Kidney epithelial cell (primary cell): ENCODE data around the gene FANCG. TPM values are rescaled to one million over a fixed set of nuclear protein-coding genes. Genes with fewer than 3 reads are reported as not detected.

Experiments used
- DNase-seq: peaks from one replicate; pipeline ENCODE4 v3.0.0-alpha.2; 2010; ENCODE audit warnings: low read depth
- H3K27me3 ChIP-seq: 2 replicates; pipeline ENCODE4 v1.6.0; 2011; ENCODE audit warnings: low read length; ENCODE audit not compliant: control insufficient read depth, insufficient read depth
- H3K36me3 ChIP-seq: 2 replicates; pipeline ENCODE4 v1.5.1; 2011; ENCODE audit warnings: low read length; ENCODE audit not compliant: control insufficient read depth, insufficient read depth
- H3K4me3 ChIP-seq: 2 replicates; pipeline ENCODE4 v1.5.1; 2011; ENCODE audit warnings: low read depth, mild to moderate bottlenecking, control low read depth, low read length
- total RNA-seq: library from RNA; depleted of rRNA; stranded (reverse); fragments of >200 nt; gene quantifications from 2 replicates; pipeline ENCODE4 v1.2.3, GENCODE V29; 2015
- TF ChIP-seq, protein P1 (sequence below): IDR thresholded peaks from 2 replicates; pipeline ENCODE4 v1.5.1; 2011; ENCODE audit warnings: mild to moderate bottlenecking, moderate library complexity, low read length, control low read depth, inconsistent platforms; ENCODE audit not compliant: insufficient read depth, poor library complexity, severe bottlenecking

FANCG gene
- total RNA-seq, 1 donor from 2014 or later, result 22.3 TPM

DNA sequence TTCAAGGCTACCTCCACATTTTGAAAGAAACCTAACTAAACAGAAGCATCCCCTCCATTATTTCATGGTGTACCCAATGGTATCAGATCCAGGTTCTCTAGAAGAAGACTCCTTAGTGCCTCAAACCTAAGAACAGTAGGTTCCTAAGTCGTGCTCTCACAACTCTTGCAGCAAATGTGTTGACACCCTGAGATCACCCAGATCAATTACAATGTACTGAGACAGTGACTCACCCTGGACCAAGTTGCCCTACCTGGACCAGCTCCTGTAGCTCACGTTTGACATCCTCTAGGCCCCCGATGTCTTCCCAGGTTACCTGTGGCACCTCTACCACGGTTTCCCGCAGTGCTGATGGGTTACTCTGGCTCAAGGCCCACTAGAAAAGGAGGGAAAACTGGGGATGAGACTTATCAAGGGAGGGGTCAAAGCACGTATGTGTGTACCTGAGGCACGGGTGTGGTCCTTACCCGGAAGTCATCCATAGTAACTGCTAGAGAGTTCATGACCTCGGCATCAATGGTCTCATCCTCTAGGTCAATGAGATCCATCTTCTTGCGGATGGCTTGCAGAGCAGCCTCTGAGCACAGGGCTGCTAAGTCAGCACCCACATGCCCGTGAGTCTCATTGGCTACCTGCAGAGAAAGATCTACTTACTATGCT, 19.1 kb downstream of the FANCG start:
- no peak for DNase-seq
- H3K27me3 ChIP-seq, result no peaks in the 10 kb centered on the region
- H3K4me3 ChIP-seq, result no peak overlapping the region
- peaks cover 10% of the 10 kb centered on the region for H3K36me3 ChIP-seq
- TF ChIP-seq, protein P1, sequence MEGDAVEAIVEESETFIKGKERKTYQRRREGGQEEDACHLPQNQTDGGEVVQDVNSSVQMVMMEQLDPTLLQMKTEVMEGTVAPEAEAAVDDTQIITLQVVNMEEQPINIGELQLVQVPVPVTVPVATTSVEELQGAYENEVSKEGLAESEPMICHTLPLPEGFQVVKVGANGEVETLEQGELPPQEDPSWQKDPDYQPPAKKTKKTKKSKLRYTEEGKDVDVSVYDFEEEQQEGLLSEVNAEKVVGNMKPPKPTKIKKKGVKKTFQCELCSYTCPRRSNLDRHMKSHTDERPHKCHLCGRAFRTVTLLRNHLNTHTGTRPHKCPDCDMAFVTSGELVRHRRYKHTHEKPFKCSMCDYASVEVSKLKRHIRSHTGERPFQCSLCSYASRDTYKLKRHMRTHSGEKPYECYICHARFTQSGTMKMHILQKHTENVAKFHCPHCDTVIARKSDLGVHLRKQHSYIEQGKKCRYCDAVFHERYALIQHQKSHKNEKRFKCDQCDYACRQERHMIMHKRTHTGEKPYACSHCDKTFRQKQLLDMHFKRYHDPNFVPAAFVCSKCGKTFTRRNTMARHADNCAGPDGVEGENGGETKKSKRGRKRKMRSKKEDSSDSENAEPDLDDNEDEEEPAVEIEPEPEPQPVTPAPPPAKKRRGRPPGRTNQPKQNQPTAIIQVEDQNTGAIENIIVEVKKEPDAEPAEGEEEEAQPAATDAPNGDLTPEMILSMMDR, result no peak

GRCh38 chr9:35059438-35059837, 20.3 kb downstream of the FANCG start:
- Histone ChIP-seq H3K36me3 (peaks cover 9% of the 10 kb centered on the region), H3K4me3 (no peak overlapping the region), H3K27me3 (no peaks in the 10 kb centered on the region)
- TF ChIP-seq, protein P1, result no peak
- DNase-seq, result no peak

DNA sequence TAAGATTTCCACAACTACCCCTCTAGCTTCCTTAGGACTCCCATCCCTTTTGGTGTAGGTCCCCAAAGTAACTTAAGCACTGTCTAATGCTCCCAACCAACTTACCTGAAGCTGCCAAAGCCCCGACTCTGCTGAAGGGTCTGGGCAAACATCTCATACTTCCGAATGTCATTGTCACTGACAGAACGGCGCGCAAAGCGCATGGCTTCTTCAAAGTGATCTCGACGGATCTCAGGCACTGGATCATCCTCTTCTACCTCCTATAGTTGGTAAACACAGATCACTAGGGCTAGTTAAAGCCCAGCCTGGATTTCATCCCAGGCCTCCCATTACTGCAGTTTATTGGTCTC, 22.5 kb downstream of the FANCG start:
- Histone ChIP-seq H3K27me3 (no peaks in the 10 kb centered on the region), H3K36me3 (peaks cover 6% of the 10 kb centered on the region), H3K4me3 (no peak overlapping the region)
- TF ChIP-seq, protein P1, result no peak
- no peak for DNase-seq

DNA sequence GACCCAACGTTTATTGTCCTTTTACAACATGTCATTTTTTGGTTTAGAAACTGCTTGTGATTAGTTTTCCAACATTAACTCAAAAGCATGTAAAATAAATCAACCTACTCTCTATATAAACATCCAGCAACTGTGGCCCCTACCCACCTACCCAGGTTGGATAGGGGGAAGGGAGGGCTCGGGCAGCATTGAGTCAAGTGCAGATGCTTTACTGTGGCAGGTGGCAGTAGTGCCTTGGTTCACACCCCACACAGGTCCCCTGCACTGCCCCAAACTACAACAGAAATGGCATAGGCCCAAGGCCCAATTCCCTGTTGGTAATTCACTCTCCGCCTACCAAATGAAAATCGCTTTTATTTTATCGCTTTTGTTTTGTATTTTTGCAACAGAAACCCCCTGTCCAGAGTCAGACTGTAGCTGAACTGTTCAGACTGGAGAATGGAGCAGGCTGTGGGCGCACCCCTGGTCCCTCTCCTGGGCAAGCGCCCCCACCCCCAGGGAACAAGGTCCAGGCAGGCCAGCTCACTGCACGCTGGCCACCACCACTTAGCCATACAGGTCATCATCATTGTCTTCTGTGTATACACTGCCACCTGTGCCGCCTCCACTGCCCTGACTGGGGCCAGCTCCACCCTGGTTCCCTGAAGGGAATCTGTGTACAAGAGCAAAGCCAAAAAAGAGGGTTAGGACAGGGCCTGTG, 23.0 kb downstream of the FANCG start:
- H3K36me3 ChIP-seq, result peaks cover 4% of the 10 kb centered on the region
- TF ChIP-seq, protein P1, result no peak
- DNase-seq, result no peak
- H3K4me3 ChIP-seq, result no peak overlapping the region
- H3K27me3 ChIP-seq, result no peaks in the 10 kb centered on the region

DNA sequence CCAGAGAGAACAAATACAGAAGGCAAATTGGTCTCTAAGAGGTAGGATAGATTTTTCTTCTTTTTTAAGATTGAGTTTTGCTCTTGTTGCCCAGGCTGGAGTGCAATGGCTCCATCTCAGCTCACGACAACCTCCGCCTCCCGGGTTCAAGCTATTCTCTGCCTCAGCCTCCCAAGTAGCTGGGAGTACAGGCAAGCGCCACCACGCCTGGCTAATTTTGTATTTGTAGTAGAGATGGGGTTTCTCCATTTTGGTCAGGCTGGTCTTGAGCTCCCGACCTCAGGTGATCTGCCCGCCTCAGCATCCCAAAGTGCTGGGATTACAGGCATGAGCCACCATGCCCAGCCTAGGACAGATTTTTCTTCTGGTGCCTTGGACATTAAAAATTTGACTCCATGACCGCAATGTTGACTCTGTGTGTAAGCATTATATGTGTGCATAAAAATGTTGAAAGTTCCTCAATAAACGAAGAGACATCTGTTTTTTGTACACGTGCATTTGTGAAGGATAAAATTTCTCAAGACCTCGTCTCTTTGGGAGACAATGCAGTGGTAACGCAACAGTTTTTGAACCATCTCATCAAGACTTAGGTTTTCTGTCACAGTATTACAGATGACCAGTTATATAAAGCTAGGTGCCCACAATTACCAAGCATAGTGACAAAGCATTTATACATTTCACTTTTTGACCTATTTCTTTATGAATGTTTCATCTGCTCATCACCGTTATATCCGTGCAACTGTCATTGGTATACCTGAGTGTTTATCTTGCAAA, 24.7 kb downstream of the FANCG start:
- TF ChIP-seq, protein P1, result no peak
- Histone ChIP-seq H3K4me3 (no peak overlapping the region), H3K36me3 (peaks cover 3% of the 10 kb centered on the region), H3K27me3 (no peaks in the 10 kb centered on the region)
- DNase-seq, result no peak
